GM21526 (cell line): ENCODE measurements around the gene ACTR2.
"Not testable (repeated sequence)": the region's sequence is repeated elsewhere in the genome, so short reads cannot be mapped to it uniquely, and the experiment has no call there.

Experiments
- ATAC-seq: cut with Tn5 transposase; IDR thresholded peaks from one replicate; pipeline ENCODE4 v1.9.1; 2021; ENCODE audit warnings: moderate library complexity; ENCODE audit not compliant: unreplicated experiment, low FRiP score

The ACTR2 gene

GRCh38 chr2:65227456-65228262 lies at the start of gene ACTR2:
ACTR2 (plus strand) TSS chr2:65227831; CDS start chr2:65227910, 79 bp downstream.
- ATAC-seq, result peak; percentile 82

- ATAC-seq, result no peak
These were observed 45.1 kb upstream of the ACTR2 start for GRCh38 chr2:65182570-65182969.

DNA sequence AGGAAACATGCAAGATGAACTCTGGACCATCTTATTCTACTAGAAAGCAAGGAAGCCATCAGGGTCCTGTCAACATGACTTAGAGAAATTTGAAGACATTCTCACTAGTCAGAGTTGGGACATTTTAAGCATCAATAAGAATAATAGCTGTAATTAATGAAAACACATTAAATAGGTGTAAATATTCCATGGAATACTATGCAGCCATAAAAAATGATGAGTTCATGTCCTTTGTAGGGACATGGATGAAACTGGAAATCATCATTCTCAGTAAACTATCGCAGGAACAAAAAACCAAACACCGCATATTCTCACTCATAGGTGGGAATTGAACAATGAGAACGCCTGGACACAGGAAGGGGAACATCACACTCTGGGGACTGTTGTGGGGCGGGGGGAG lies 44.2 kb upstream of the ACTR2 start:
- ATAC-seq, result not testable (repeated sequence)

DNA sequence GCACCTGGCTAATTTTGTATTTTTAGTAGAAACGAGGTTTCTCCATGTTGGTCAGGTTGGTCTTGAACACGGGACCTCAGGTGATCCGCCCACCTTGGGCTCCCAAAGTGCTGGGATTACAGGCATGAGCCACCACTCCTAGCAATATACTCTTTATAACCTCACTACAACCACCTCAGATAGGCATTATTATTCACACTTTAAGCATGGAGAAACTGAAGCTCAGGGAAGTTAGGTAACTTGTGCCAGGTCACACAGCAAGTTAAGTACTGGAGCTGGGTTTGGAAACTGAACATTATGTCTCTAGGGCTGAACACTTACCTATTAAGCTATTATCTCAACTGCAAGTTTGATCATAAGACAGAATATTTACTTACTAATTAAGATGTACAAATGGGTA lies 42.6 kb upstream of the ACTR2 start:
- ATAC-seq, result no peak

DNA sequence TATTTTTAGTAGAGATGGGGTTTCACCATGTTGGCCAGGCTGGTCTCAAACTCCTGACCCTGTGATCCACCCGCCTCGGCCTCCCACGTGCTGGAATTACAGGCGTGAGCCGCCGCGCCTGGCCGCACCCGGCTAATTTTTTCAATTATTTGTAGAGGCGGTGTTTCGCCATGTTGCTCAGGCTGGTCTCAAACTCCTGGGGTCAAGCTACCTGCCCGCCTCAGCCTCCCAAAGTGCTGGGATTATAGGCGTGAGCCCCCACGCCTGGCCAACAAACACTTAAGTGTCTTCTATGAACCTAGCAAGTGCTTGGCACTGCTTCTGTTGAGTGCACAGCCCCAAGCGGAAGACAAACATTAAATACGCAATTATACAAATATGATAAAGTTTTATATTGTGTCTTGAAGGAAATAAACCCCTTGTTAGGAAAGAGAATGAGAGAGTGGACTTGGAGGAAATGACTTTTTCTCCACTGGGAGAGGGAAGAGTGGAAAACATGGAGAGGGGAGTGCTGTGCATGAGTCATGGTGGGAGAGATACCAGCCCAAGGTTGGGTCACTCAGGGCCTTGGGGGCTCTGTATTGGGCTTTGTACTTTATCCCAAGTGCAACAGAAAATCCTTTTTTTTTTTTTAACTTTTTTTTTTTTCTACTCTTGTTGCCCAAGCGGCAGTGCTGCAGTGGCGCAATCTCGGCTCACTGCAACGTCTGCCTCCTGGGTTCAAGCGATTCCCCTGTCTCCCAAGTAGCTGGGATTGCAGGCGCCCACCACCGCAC lies 41.4 kb upstream of the ACTR2 start:
- ATAC-seq, result no peak

DNA sequence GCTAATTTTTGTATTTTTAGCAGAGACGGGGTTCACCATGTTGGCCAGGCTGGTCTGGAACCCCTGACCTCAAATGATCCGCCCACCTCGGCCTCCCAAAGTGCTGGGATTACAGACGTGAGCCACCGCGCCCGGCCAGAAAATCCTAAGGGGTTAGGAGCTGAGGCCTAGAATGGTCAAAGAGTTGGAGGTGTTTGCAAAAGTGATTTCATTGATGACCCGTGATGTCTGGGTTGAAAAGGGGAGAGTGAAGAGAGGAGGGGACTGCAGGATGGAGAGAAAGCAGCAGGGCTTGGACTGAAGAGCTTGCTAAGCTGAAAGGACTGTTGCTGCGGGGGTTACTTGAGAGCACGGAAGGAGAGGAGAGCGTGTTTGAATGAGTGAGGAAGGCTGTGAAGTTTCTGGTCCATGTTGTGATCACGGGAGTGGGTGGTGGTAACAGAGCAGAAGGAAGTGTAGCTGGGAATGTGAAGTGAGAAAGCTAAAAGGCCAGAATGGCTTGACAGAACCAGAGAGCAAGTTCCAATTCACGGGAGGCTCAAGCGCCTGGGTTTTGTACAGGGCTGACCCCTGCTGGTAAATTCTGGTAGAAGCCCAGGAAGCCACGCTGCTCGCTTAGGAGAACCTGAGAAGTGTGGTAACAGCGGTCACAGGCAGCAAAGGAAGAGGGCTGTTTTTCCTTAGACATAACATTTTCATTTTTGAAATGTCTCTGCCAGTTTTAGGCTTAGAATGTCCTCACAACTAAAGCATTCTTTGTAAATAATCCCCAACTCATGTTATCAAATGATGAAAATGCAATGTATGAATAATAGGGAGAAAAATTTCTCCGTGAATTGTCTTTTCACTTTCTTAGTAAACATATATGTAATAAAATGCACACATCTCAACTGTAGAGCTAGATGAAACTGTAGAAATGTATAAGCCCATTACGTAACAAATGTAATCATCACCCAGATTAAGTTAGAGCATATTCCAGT lies 40.5 kb upstream of the ACTR2 start:
- ATAC-seq, result peak; percentile 62

DNA sequence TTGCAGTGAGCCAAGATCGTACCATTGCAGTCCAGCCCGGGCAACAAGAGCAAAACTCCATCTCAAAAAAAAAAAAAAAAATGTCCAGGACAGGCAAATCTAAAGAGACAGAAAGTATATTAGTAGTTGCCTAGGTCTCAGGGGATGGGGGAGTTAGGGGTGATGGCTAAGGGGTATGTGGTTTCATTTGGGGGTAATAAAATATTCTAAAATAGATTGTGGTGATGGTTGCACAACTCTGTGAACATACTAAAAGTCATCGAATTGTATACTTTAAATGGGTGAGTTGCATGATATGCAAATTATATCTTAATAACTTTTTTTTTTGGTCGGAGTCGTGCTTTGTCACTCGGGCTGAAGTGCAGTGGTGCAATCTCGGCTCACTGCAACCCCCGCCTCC lies 34.2 kb upstream of the ACTR2 start:
- no peak for ATAC-seq

GRCh38 chr2:65198737-65199136 lies 28.9 kb upstream of the ACTR2 start:
- ATAC-seq, result no peak

DNA sequence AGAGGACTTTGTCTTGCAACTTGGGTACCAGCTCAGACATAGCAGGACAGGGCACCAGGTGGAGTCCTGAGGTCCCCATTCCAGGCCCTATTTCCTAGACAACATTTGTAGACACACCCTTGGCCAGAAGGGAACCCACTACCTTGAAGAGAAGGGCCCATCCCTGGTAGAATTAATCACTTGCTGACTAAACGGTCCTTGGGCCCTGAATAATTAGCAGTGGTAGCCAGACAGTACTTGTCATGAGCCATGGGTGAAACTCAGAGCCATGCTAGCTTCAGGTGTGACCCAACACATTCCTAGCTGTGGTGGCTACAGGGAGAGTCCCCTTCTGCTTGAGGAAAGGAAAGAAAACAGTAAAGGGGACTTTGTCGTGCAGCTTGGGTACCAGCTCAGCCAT lies 28.5 kb upstream of the ACTR2 start:
- no peak for ATAC-seq

- ATAC-seq, result no peak
These were observed 27.7 kb upstream of the ACTR2 start for GRCh38 chr2:65199891-65200290.

DNA sequence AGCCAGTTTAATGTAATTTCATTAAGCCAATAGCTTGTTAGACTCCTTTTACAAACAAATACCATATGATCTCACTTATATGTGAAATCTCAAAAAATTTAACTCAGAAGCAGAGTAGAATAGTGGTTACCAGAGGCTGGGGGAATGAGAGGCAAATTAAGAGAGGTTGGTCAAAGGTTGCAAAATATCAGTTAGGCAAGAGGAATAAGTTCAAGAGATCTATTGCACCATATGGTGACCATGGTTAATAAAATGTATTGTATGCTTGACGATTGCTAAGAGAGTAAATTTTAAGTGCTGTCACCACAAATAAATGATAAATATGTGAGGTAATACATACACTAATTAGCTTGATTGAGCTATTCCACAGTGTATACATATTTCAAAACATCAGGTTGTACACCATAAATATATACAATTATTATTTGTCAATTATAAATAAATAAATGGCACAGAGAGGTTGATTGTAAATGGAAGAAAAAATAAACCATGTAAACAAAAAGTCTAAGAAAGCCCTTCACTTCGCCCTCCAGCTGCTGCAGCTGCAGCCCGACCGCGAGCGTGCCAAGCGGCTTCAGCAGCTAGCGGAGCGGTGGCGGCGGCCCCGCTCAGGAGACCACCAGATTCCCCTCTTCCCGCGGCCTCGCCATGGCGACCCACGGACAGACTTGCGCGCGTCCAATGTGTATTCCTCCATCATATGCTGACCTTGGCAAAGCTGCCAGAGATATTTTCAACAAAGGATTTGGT lies 23.0 kb upstream of the ACTR2 start:
- ATAC-seq, result no peak

DNA sequence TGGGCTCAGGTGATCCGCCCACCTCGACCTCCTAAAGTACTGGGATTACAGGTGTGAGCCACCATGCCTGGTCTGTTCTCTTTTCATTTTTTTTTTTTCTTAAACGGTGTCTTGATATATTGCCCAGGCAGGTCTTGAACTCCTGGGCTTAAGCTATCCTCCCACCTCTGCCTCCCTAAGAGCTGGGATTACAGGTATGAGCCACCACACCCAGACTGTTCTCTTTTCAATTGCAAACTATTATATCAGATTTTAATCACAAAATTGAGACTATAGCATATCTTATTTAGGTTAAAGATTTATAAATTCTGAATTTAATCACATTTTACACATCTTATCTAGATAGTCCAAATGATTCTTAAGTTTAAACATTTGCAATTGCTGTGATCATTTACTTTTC lies 15.5 kb upstream of the ACTR2 start:
- ATAC-seq, result no peak

GRCh38 chr2:65212619-65213018 lies 15.0 kb upstream of the ACTR2 start:
- ATAC-seq, result no peak

- no peak for ATAC-seq
These were observed 14.6 kb upstream of the ACTR2 start for GRCh38 chr2:65213035-65213434.

DNA sequence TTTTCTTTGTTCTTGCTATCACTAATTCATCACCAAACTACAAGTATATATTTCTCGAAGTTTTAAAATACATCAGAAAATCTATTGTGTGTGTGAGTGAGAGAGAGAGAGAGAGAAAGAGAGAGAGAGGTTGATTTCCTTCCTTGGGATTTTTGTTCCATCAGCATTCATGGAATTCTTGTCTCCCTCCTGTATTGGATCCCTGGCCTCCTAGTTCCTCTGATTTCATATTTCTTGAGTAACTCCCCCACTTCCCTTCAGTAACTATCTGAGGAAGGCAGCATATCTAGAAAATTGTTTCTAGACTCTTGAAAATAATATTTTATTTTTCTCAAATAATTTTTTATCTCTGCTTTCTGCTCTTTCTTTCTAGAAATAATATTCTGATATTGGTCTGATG lies 13.3 kb upstream of the ACTR2 start:
- ATAC-seq, result no peak

DNA sequence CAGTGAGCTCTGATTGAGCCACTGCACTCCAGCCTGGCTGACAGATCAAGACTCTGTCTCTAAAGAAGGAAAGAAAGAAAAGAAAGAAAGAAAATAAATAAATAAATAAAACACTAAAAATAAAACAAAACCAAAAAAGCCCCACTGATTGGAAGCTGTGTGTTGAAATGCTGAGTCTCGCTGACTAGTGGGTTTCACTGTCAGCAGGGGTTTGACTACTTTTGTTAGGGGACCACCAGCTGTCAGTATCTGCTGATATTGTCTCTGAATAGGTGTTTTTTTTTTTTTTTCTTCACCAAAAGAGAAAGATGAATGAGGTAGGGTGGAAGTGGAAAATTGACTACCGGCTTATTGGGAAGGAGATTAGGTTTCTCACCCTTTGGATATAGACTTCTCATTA lies 12.8 kb upstream of the ACTR2 start:
- no peak for ATAC-seq

DNA sequence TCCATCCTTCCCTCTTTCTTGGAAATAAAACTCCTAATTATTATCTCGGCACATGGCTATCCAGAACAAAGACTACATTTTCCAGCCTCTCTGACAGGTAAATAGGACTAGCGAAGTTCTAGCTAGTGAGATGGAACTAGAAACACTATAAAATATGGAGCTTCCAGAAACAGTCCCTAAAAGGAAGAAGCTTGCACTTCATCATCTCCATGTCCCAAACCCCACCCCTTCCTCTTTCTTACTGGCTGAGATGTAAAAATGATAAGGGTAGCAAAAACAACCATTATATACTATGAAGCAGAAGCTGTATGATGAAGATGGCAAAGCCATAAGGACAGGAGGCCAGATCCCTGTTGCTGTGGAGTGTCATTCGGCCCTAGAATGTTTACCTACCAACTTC lies 11.7 kb upstream of the ACTR2 start:
- no peak for ATAC-seq

DNA sequence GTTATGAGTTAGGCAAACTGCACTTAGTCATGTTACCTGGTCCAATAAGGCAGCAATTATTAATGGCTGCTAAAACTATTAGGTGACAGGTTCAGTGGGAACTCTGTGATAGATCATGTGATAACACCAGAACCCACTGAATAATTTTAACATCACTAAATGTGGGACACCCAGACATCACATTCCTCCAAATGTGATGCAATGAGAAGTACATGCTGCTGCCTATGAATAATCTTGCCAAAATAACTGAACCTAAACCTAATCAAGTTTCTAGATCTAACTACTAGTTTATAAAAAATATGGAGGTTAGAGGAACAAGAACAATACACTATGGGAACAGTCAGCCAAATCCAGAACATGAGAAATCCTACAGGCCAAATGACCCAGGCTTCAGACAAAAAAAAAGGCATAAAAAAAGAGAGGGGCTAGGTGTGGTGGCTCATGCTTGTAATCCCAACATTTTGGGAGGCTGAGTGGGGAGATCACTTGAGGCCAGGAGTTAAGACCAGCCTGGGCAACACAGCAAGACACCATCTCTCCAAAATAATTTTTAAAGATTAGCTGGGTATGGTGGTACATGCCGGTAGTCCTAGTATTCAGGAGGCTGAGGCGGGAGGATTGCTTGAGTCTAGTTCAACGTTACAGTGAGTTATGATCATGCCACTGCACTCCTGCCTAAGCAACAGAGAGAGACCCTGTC lies 7.0 kb upstream of the ACTR2 start:
- ATAC-seq, result no peak

- not testable (repeated sequence) for ATAC-seq
These were observed 6.4 kb upstream of the ACTR2 start for GRCh38 chr2:65221275-65221674.
